A673 (cell line): ENCODE data around the gene MTFR1L.

Source experiments
- CTCF ChIP-seq: fragments of 300-800, 200-600 bp; sonication (generic); conservative IDR thresholded peaks from 2 replicates; pipeline ENCODE4 v1.5.1; 2017; ENCODE audit warnings: low read depth, mild to moderate bottlenecking, antibody characterized with exemption, low read length, moderate library complexity, mixed read lengths
- EZH2 ChIP-seq: fragments of 200-600 bp; sonication (generic); IDR thresholded peaks from 2 replicates; pipeline ENCODE4 v1.6.1; 2017; ENCODE audit warnings: borderline replicate concordance, low read depth, mild to moderate bottlenecking, mixed read lengths, antibody characterized with exemption, low read length; ENCODE audit not compliant: poor library complexity, severe bottlenecking

GRCh38 chr1:25807480-25808390, 12.0 kb upstream of the MTFR1L start:
- TF ChIP-seq CTCF (no peak), EZH2 (no peak)
